22Rv1 (cell line): ENCODE results near the gene CCNL2.

Source experiments
- ZFX ChIP-seq: fragments of 450-650 bp; IDR thresholded peaks from 2 replicates; pipeline ENCODE4 v1.6.1; 2017; ENCODE audit warnings: antibody characterized with exemption, borderline replicate concordance
- TF ChIP-seq, protein P1 (sequence below): fragments of 450-650 bp; IDR thresholded peaks from 2 replicates; pipeline ENCODE4 v1.5.1; 2017; ENCODE audit warnings: mild to moderate bottlenecking

DNA sequence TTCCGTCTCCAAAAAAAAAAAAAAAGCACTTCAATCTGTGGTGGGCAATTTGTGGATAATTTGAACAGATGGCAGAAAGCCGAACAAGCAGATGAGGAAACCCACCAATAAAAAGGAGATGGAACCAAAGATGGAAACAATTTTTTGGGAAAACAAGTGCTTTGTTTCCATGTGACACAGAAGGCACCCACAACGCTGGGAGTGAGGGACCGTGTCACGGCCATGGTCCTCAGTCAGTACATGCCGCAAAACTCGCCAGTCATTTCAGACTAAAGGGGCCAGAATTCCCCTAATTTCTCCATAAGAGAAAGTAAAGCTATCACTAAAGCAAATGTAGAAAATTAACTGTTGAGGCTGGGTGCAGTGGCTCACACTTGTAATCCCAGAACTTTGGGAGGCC, 5.0 kb downstream of the CCNL2 start:
- TF ChIP-seq, protein P1, sequence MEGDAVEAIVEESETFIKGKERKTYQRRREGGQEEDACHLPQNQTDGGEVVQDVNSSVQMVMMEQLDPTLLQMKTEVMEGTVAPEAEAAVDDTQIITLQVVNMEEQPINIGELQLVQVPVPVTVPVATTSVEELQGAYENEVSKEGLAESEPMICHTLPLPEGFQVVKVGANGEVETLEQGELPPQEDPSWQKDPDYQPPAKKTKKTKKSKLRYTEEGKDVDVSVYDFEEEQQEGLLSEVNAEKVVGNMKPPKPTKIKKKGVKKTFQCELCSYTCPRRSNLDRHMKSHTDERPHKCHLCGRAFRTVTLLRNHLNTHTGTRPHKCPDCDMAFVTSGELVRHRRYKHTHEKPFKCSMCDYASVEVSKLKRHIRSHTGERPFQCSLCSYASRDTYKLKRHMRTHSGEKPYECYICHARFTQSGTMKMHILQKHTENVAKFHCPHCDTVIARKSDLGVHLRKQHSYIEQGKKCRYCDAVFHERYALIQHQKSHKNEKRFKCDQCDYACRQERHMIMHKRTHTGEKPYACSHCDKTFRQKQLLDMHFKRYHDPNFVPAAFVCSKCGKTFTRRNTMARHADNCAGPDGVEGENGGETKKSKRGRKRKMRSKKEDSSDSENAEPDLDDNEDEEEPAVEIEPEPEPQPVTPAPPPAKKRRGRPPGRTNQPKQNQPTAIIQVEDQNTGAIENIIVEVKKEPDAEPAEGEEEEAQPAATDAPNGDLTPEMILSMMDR = no peak
- no peak for TF ChIP-seq ZFX
